H9 (cell line): ENCODE measurements around the gene PASK. TPM values are rescaled to one million over a fixed set of nuclear protein-coding genes. Genes with fewer than 3 reads are reported as not detected.

ENCODE experiments used
- DNase-seq: peaks from one replicate; pipeline ENCODE4 v3.0.0-alpha.2; 2017
- H2AFZ ChIP-seq: one replicate; pipeline ENCODE4 v1.6.1; 2013; ENCODE audit warnings: mild to moderate bottlenecking, low read length, control low read depth, moderate library complexity
- H2AK5ac ChIP-seq: 2 replicates; pipeline ENCODE4 v1.6.1; 2013; ENCODE audit warnings: low read length, control low read depth, mixed read lengths; ENCODE audit not compliant: insufficient read length
- H2BK120ac ChIP-seq: one replicate; pipeline ENCODE4 v1.6.1; 2013; ENCODE audit warnings: low read depth, mild to moderate bottlenecking, low read length, control low read depth, inconsistent platforms; ENCODE audit not compliant: poor library complexity, severe bottlenecking
- H2BK12ac ChIP-seq: 2 replicates; pipeline ENCODE4 v1.6.1; 2013; ENCODE audit warnings: low read length, control low read depth, mixed read lengths, low read depth; ENCODE audit not compliant: insufficient read length
- H2BK15ac ChIP-seq: 2 replicates; pipeline ENCODE4 v1.6.1; 2013; ENCODE audit warnings: low read depth, low read length, control low read depth
- H2BK20ac ChIP-seq: one replicate; pipeline ENCODE4 v1.6.1; 2013; ENCODE audit warnings: low read depth, mild to moderate bottlenecking, low read length, control low read depth, inconsistent platforms; ENCODE audit not compliant: poor library complexity, severe bottlenecking
- H2BK5ac ChIP-seq: 2 replicates; pipeline ENCODE4 v1.6.1; 2013; ENCODE audit warnings: low read length, control low read depth, mixed read lengths; ENCODE audit not compliant: insufficient read length
- H3K14ac ChIP-seq: 2 replicates; pipeline ENCODE4 v1.6.1; 2013; ENCODE audit warnings: low read length, control low read depth; ENCODE audit not compliant: insufficient read depth
- H3K18ac ChIP-seq: 2 replicates; pipeline ENCODE4 v1.6.1; 2013; ENCODE audit warnings: low read depth, mild to moderate bottlenecking, mixed read lengths, low read length, control low read depth; ENCODE audit not compliant: insufficient read length
- H3K23ac ChIP-seq: 2 replicates; pipeline ENCODE4 v1.6.1; 2013; ENCODE audit warnings: low read length, control low read depth, mixed read lengths, low read depth; ENCODE audit not compliant: insufficient read length
- H3K23me2 ChIP-seq: 2 replicates; pipeline ENCODE4 v1.6.1; 2013; ENCODE audit warnings: low read depth, mild to moderate bottlenecking, mixed read lengths, low read length, control low read depth; ENCODE audit not compliant: insufficient read length, poor library complexity, severe bottlenecking
- H3K27ac ChIP-seq: 2 replicates; pipeline ENCODE4 v1.5.1; 2013; ENCODE audit warnings: low read length, control low read depth, mixed read lengths, low read depth; ENCODE audit not compliant: insufficient read length
- H3K27me3 ChIP-seq: 2 replicates; pipeline ENCODE4 v1.6.1; 2013; ENCODE audit warnings: low read length, control low read depth, inconsistent platforms; ENCODE audit not compliant: insufficient read depth
- H3K4ac ChIP-seq: 2 replicates; pipeline ENCODE4 v1.6.1; 2013; ENCODE audit warnings: low read depth, mild to moderate bottlenecking, control low read depth, inconsistent platforms, low read length, moderate library complexity
- H3K4me1 ChIP-seq: 2 replicates; pipeline ENCODE4 v1.6.1; 2013; ENCODE audit warnings: low read length, control low read depth, inconsistent platforms; ENCODE audit not compliant: insufficient read depth
- H3K4me2 ChIP-seq: 2 replicates; pipeline ENCODE4 v1.6.1; 2013; ENCODE audit warnings: low read length, control low read depth, mixed read lengths; ENCODE audit not compliant: insufficient read length, insufficient read depth
- H3K56ac ChIP-seq: 2 replicates; pipeline ENCODE4 v1.6.1; 2013; ENCODE audit warnings: low read depth, mild to moderate bottlenecking, mixed read lengths, low read length, control low read depth; ENCODE audit not compliant: insufficient read length
- H3K79me1 ChIP-seq: 2 replicates; pipeline ENCODE4 v1.6.1; 2013; ENCODE audit warnings: low read depth, mild to moderate bottlenecking, moderate library complexity, low read length, control low read depth, inconsistent platforms; ENCODE audit not compliant: insufficient read depth, poor library complexity, severe bottlenecking
- H3K79me2 ChIP-seq: 2 replicates; pipeline ENCODE4 v1.6.1; 2013; ENCODE audit warnings: low read length, control low read depth, inconsistent platforms; ENCODE audit not compliant: insufficient read depth
- H3K9ac ChIP-seq: 2 replicates; pipeline ENCODE4 v1.6.1; 2013; ENCODE audit warnings: low read length, control low read depth, mixed read lengths; ENCODE audit not compliant: insufficient read length; ENCODE audit errors: extremely low read depth
- H3K9me3 ChIP-seq: one replicate; pipeline ENCODE4 v1.6.1; 2013; ENCODE audit warnings: low read depth, low read length, inconsistent platforms; ENCODE audit not compliant: control insufficient read depth
- H3T11ph ChIP-seq: one replicate; pipeline ENCODE4 v1.6.1; 2013; ENCODE audit warnings: mild to moderate bottlenecking, low read length, control low read depth, inconsistent platforms
- H4K20me1 ChIP-seq: one replicate; pipeline ENCODE4 v1.6.1; 2013; ENCODE audit not compliant: control insufficient read depth, insufficient read length, insufficient read depth
- H4K5ac ChIP-seq: 2 replicates; pipeline ENCODE4 v1.6.1; 2013; ENCODE audit warnings: low read depth, mild to moderate bottlenecking, mixed read lengths, low read length, control low read depth; ENCODE audit not compliant: insufficient read length
- H4K8ac ChIP-seq: replicated peaks from 2 replicates; pipeline ENCODE4 v1.6.1; 2013; ENCODE audit warnings: low read length, control low read depth, mixed read lengths, low read depth; ENCODE audit not compliant: insufficient read length
- H4K91ac ChIP-seq: 2 replicates; pipeline ENCODE4 v1.6.1; 2013; ENCODE audit warnings: low read depth, mild to moderate bottlenecking, moderate library complexity, mixed read lengths, low read length, control low read depth; ENCODE audit not compliant: insufficient read length
- H3K27ac Mint-ChIP-seq, 3 experiments: 2 replicates in 2 of 3; 3 replicates in 1 of 3; pipeline ENCODE4 v1.8.0; 2020 to 2021; ENCODE audit warnings: mixed read lengths in 3 of 3, mild to moderate bottlenecking in 1 of 3, moderate library complexity in 1 of 3
- H3K27me3 Mint-ChIP-seq: 2 replicates; pipeline ENCODE4 v1.8.0; 2021; ENCODE audit warnings: low read depth, mild to moderate bottlenecking, moderate library complexity, mixed read lengths
- H3K36me3 Mint-ChIP-seq, 3 experiments: 2 replicates in 2 of 3; 3 replicates in 1 of 3; pipeline ENCODE4 v1.8.0; 2020 to 2021; ENCODE audit warnings: low read depth in 3 of 3, mixed read lengths in 3 of 3; ENCODE audit not compliant: insufficient read depth in 1 of 3
- H3K4me1 Mint-ChIP-seq, 2 experiments: 2 replicates each; pipeline ENCODE4 v1.8.0; 2020; ENCODE audit warnings: mixed read lengths in 2 of 2
- H3K4me3 Mint-ChIP-seq, 2 experiments: 2 replicates in 1 of 2; 3 replicates in 1 of 2; pipeline ENCODE4 v1.8.0; 2020 to 2021; ENCODE audit warnings: mild to moderate bottlenecking in 2 of 2, mixed read lengths in 2 of 2, moderate library complexity in 1 of 2
- H3K9me3 Mint-ChIP-seq, 2 experiments: 2 replicates in 1 of 2; 3 replicates in 1 of 2; pipeline ENCODE4 v1.8.0; 2020; ENCODE audit warnings: mild to moderate bottlenecking in 2 of 2, mixed read lengths in 2 of 2, moderate library complexity in 1 of 2
- WGBS: extraction: QIAGEN DNeasy Blood & Tissue Kit; methylation state at CpG from one replicate; pipeline ENCODE4 v1.1.7; 2013; ENCODE audit warnings: missing lambda C conversion rate, low lambda C conversion rate, mixed read lengths; ENCODE audit not compliant: insufficient read length; ENCODE audit errors: extremely low coverage; 5-methylcytosine and 5-hydroxymethylcytosine counted together
- total RNA-seq: library from RNA; stranded (reverse); gene quantifications from 2 replicates; pipeline ENCODE4 v1.2.1, GENCODE V29; 2021
- TF ChIP-seq, protein P1 (sequence below): fragments of 200-600 bp; sonication (generic); conservative IDR thresholded peaks from 3 replicates; pipeline ENCODE4 v1.8.0; 2021; ENCODE audit warnings: antibody characterized with exemption, mild to moderate bottlenecking

The PASK gene
- total RNA-seq, 1 experiment from 2014 or later = 68.0 TPM

DNA sequence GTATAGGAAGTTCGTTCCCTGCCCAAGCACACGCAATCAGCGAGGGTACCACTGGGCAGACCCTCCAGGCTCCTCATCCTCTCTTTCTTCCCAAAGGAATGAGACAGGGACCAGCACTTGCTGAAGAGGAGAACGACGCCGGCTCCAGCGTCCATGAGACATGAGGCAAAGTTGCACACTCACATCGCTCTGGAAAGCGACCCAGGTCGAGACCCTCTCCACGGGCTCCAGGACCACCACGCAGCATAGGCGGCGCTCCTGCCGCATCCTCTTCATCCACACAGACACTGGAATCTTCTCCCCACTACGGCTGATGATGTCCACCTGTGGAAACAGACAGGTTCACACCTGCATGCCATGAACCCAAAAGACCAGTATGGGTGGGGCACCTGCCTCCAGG lies 10.8 kb downstream of the PASK start:
- Mint-ChIP-seq H3K4me1 (no peaks in the 10 kb centered on the region), H3K9me3 (no peaks in the 10 kb centered on the region), H3K27me3 (no peaks in the 10 kb centered on the region), H3K4me3 (no peak overlapping the region; a peak in 1 of 5 replicates), H3K36me3 (peaks cover 18 to 80% (median 62%) of the 10 kb centered on the region in 3 experiments), H3K27ac (no peak overlapping the region)
- Histone ChIP-seq H3K79me2 (no peaks in the 10 kb centered on the region), H2AFZ (no peak overlapping the region), H4K5ac (no peak overlapping the region), H3K4me1 (no peaks in the 10 kb centered on the region), H2BK5ac (no peak overlapping the region), H2BK120ac (no peak overlapping the region), H3K18ac (no peak overlapping the region), H3K14ac (no peak overlapping the region), H3T11ph (no peak overlapping the region), H2BK15ac (no peak overlapping the region), H2AK5ac (no peak overlapping the region), H3K4me2 (no peak overlapping the region), H2BK12ac (no peak overlapping the region), H4K20me1 (no peaks in the 10 kb centered on the region), H3K9ac (no peak overlapping the region), H3K56ac (no peak overlapping the region), H2BK20ac (no peak overlapping the region), H3K27me3 (no peaks in the 10 kb centered on the region), H3K23ac (no peak overlapping the region), H4K91ac (no peak overlapping the region), H4K8ac (no peak overlapping the region), H3K4ac (no peak overlapping the region), H3K9me3 (no peaks in the 10 kb centered on the region), H3K27ac (no peak overlapping the region), H3K79me1 (no peaks in the 10 kb centered on the region), H3K23me2 (no peaks in the 10 kb centered on the region)
- WGBS = no CpG with 5 or more reads among the region's 16 CpGs
- TF ChIP-seq, protein P1, sequence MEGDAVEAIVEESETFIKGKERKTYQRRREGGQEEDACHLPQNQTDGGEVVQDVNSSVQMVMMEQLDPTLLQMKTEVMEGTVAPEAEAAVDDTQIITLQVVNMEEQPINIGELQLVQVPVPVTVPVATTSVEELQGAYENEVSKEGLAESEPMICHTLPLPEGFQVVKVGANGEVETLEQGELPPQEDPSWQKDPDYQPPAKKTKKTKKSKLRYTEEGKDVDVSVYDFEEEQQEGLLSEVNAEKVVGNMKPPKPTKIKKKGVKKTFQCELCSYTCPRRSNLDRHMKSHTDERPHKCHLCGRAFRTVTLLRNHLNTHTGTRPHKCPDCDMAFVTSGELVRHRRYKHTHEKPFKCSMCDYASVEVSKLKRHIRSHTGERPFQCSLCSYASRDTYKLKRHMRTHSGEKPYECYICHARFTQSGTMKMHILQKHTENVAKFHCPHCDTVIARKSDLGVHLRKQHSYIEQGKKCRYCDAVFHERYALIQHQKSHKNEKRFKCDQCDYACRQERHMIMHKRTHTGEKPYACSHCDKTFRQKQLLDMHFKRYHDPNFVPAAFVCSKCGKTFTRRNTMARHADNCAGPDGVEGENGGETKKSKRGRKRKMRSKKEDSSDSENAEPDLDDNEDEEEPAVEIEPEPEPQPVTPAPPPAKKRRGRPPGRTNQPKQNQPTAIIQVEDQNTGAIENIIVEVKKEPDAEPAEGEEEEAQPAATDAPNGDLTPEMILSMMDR = no peak
- no peak for DNase-seq
